ENCODE results near the gene ADAT2.

GRCh38 chr6:143414769-143415168 lies 35.7 kb downstream of the ADAT2 start:
- TF ChIP-seq CTCF (conservative IDR thresholded peaks at IDR 0.05; ENCODE audit: low read depth, low read length) (no peak), POLR2A (IDR thresholded peaks at IDR 0.05; ENCODE audit: low read depth, low read length) (no peak), RAD21 (IDR thresholded peaks at IDR 0.05; ENCODE audit: low read length) (no peak), FOS (IDR thresholded peaks at IDR 0.05; ENCODE audit: low read depth, low read length) (no peak), MAZ (IDR thresholded peaks at IDR 0.05; ENCODE audit: borderline replicate concordance, low read depth, low read length) (no peak), SMC3 (IDR thresholded peaks at IDR 0.05; ENCODE audit: low read depth, low read length) (no peak), ELK1 (IDR thresholded peaks at IDR 0.05; ENCODE audit: borderline replicate concordance, low read depth, low read length) (no peak), RFX5 (IDR thresholded peaks at IDR 0.05; ENCODE audit: low read depth, low read length) (no peak), CEBPB (IDR thresholded peaks at IDR 0.05; ENCODE audit: low read depth, low read length) (no peak), RCOR1 (IDR thresholded peaks at IDR 0.05; ENCODE audit: insufficient replicate concordance, low read length) (no peak), NFE2L2 (IDR thresholded peaks at IDR 0.05; ENCODE audit: low read depth, low read length) (no peak), USF2 (IDR thresholded peaks at IDR 0.05; ENCODE audit: low read depth, low read length) (no peak), CHD1 (IDR thresholded peaks at IDR 0.05; ENCODE audit: low read depth, low read length) (no peak)
